ENCODE data around the gene PPM1L.

GRCh38 chr3:160811237-160811548 is 55.2 kb downstream of the PPM1L start:
- TF ChIP-seq TAF1 (IDR thresholded peaks at IDR 0.05; ENCODE audit: low read depth, low read length) (no peak), POLR2A (IDR thresholded peaks at IDR 0.05; ENCODE audit: low read depth, low read length) (no peak)

All from GM12891 (cell line).